Activated CD8-positive, alpha-beta T cell treated with anti-CD3 and anti-CD28 coated beads for 36 hours (primary cell): ENCODE data around the gene ADARB1. TPM values are rescaled to one million over a fixed set of nuclear protein-coding genes. Genes with fewer than 3 reads are reported as not detected.

Experiments used
- ATAC-seq: fragments of 200-7000 bp; cut with Tn5 transposase; one replicate; pipeline ENCODE4 v1.10.0; 2021; ENCODE audit warnings: mild to moderate bottlenecking, moderate library complexity
- CTCF ChIA-PET: fragments of 350-600 bp; sonication (Branson Sonifier 250); formaldehyde crosslinking; loops from one replicate; lab custom pipeline; 2021; ENCODE audit warnings: antibody characterized with exemption; lab: Charles Lee
- POLR2A ChIA-PET: fragments of 350-600 bp; sonication (Branson Sonifier 250); formaldehyde crosslinking; loops from one replicate; lab custom pipeline; 2021; ENCODE audit warnings: antibody characterized with exemption; lab: Charles Lee
- DNase-seq: peaks from one replicate; pipeline ENCODE4 v3.0.0-alpha.2; 2020
- H3K27ac Mint-ChIP-seq: one replicate; pipeline ENCODE4 v1.8.0; 2021; ENCODE audit warnings: mild to moderate bottlenecking, mixed read lengths
- H3K27me3 Mint-ChIP-seq: one replicate; pipeline ENCODE4 v1.8.0; 2021; ENCODE audit warnings: mixed read lengths
- H3K36me3 Mint-ChIP-seq: one replicate; pipeline ENCODE4 v1.8.0; 2021; ENCODE audit warnings: low read depth, mixed read lengths
- H3K4me1 Mint-ChIP-seq: one replicate; pipeline ENCODE4 v1.8.0; 2021; ENCODE audit warnings: low read depth, mixed read lengths
- H3K4me3 Mint-ChIP-seq: one replicate; pipeline ENCODE4 v1.8.0; 2021; ENCODE audit warnings: mild to moderate bottlenecking, moderate library complexity, mixed read lengths
- H3K9me3 Mint-ChIP-seq: one replicate; pipeline ENCODE4 v1.8.0; 2021; ENCODE audit warnings: mixed read lengths
- CTCF ChIP-seq: fragments of 200-600 bp; IDR thresholded peaks from one replicate; pipeline ENCODE4 v1.8.0; 2022; ENCODE audit warnings: antibody characterized with exemption, mild to moderate bottlenecking
- intact Hi-C: fragments of 100-400 bp; cut with micrococcal nuclease; formaldehyde crosslinking; loops from one replicate; pipeline ENCODE4 v1.10.0; 2022
- total RNA-seq, 2 experiments: library from RNA; stranded (reverse); gene quantifications; one replicate each; pipeline ENCODE4 v1.2.3, GENCODE V29; 2021

Gene ADARB1
- total RNA-seq, 2 experiments from 2014 or later: 36.2 to 37.1 TPM

GRCh38 chr21:45176141-45176540, 101.8 kb downstream of the ADARB1 start:
- no peak overlapping the region for H3K27ac Mint-ChIP-seq
- H3K4me1 Mint-ChIP-seq: no peaks in the 10 kb centered on the region
- intact Hi-C loops: no loop called here
- H3K4me3 Mint-ChIP-seq: no peak overlapping the region
- DNase-seq (no peak), ATAC-seq (no peak)
- peaks cover 14% of the 10 kb centered on the region for H3K36me3 Mint-ChIP-seq
- no peaks in the 10 kb centered on the region for H3K27me3 Mint-ChIP-seq
- no peaks in the 10 kb centered on the region for H3K9me3 Mint-ChIP-seq
- no peak for TF ChIP-seq CTCF
- ChIA-PET CTCF (interaction anchor here (1.9 kb wide), 1 partner anchor 38 kb away, joined by 6 read pairs; no protein-coding TSS in a partner anchor), POLR2A (no interaction called here)

GRCh38 chr21:45177039-45177438, 102.7 kb downstream of the ADARB1 start:
- Mint-ChIP-seq H3K36me3 (peaks cover 12% of the 10 kb centered on the region), H3K9me3 (no peaks in the 10 kb centered on the region), H3K27me3 (no peaks in the 10 kb centered on the region), H3K4me1 (no peaks in the 10 kb centered on the region), H3K27ac (no peak overlapping the region), H3K4me3 (no peak overlapping the region)
- CTCF ChIA-PET: no interaction called here
- no peak for ATAC-seq
- no peak for DNase-seq
- no peak for TF ChIP-seq CTCF
- POLR2A ChIA-PET: no interaction called here
- intact Hi-C loops: no loop called here

GRCh38 chr21:45178070-45178608, 103.8 kb downstream of the ADARB1 start:
- DNase-seq (no peak), ATAC-seq (no peak)
- H3K4me3 Mint-ChIP-seq: no peak overlapping the region
- H3K4me1 Mint-ChIP-seq: no peaks in the 10 kb centered on the region
- TF ChIP-seq CTCF: no peak
- H3K27me3 Mint-ChIP-seq: no peaks in the 10 kb centered on the region
- peaks cover 15% of the 10 kb centered on the region for H3K36me3 Mint-ChIP-seq
- CTCF ChIA-PET: no interaction called here
- intact Hi-C loops: no loop called here
- POLR2A ChIA-PET: no interaction called here
- no peak overlapping the region for H3K27ac Mint-ChIP-seq
- H3K9me3 Mint-ChIP-seq: no peaks in the 10 kb centered on the region

GRCh38 chr21:45178971-45179370, 104.6 kb downstream of the ADARB1 start:
- TF ChIP-seq CTCF: no peak
- H3K4me3 Mint-ChIP-seq: no peak overlapping the region
- DNase-seq (no peak), ATAC-seq (no peak)
- H3K4me1 Mint-ChIP-seq: no peaks in the 10 kb centered on the region
- H3K27ac Mint-ChIP-seq: no peak overlapping the region
- ChIA-PET POLR2A (no interaction called here), CTCF (no interaction called here)
- H3K9me3 Mint-ChIP-seq: no peaks in the 10 kb centered on the region
- intact Hi-C loops: no loop called here
- no peaks in the 10 kb centered on the region for H3K27me3 Mint-ChIP-seq
- H3K36me3 Mint-ChIP-seq: peaks cover 17% of the 10 kb centered on the region

GRCh38 chr21:45179568-45180245, 105.3 kb downstream of the ADARB1 start:
- Mint-ChIP-seq H3K4me3 (no peak overlapping the region), H3K27ac (no peak overlapping the region), H3K27me3 (no peaks in the 10 kb centered on the region), H3K9me3 (no peaks in the 10 kb centered on the region), H3K36me3 (peaks cover 17% of the 10 kb centered on the region), H3K4me1 (no peaks in the 10 kb centered on the region)
- ChIA-PET CTCF (no interaction called here), POLR2A (no interaction called here)
- ATAC-seq: no peak
- intact Hi-C loops: no loop called here
- DNase-seq: no peak
- no peak for TF ChIP-seq CTCF
